ENCODE data around the gene SPATA2.

DNA sequence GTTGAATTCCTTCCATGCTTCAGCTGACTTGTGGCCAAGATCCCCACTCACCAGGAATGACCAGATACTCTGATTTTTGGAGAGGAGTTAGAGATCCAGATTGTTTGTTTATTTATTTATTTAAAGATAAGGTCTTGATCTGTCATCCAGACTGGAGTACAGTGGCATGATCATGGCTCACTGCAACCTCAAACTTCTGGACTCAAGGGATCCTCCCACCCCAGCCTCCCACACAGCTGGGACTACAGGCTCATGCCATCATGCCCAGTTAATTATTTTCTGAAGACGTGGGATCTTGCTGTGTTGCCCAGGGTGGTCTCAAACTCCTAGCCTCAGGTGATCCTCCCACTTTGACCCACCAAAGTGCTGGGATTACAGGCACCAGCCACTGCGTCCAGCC, 4.1 kb upstream of the SPATA2 start:
- no peak for TF ChIP-seq EP300 (IDR thresholded peaks at IDR 0.05)
- TF ChIP-seq, protein P1, sequence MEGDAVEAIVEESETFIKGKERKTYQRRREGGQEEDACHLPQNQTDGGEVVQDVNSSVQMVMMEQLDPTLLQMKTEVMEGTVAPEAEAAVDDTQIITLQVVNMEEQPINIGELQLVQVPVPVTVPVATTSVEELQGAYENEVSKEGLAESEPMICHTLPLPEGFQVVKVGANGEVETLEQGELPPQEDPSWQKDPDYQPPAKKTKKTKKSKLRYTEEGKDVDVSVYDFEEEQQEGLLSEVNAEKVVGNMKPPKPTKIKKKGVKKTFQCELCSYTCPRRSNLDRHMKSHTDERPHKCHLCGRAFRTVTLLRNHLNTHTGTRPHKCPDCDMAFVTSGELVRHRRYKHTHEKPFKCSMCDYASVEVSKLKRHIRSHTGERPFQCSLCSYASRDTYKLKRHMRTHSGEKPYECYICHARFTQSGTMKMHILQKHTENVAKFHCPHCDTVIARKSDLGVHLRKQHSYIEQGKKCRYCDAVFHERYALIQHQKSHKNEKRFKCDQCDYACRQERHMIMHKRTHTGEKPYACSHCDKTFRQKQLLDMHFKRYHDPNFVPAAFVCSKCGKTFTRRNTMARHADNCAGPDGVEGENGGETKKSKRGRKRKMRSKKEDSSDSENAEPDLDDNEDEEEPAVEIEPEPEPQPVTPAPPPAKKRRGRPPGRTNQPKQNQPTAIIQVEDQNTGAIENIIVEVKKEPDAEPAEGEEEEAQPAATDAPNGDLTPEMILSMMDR (IDR thresholded peaks at IDR 0.05), result no peak
